T47D (cell line): ENCODE measurements around the gene SLC6A19.

ENCODE experiments used
- DNase-seq, 2 experiments: peaks; one replicate each; pipeline versions ENCODE4 v3.0.0 to v3.0.0-alpha.2; 2011 to 2012; ENCODE audit warnings: low read depth in 1 of 2, low spot score in 1 of 2
- JUND ChIP-seq: IDR thresholded peaks from 2 replicates; pipeline ENCODE4 v1.6.1; 2012; ENCODE audit warnings: low read depth
- in situ Hi-C: cut with HindIII; loops from 2 replicates; pipeline ENCODE4 v1.10.0; 2016; ENCODE audit warnings: low sequenced_read_pairs, low pct_unique_long_range_greater_than_20kb

Gene SLC6A19

DNA sequence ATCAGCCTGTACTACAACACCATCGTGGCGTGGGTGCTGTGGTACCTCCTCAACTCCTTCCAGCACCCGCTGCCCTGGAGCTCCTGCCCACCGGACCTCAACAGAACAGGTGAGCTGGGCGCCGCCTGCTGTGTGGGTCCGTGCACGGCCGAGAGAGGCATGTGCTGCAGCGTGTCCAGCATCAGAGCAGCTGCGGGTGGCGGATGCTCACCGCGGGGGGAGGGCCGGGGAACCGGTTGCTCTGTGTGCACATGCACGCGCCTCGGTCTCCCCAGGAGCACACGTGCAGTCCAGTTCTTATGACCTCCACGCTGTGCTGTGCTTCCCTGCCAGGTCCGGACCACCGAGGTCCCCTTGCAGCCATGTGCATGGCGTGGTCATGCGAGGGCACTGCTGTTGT is 31.4 kb downstream of the SLC6A19 start:
- DNase-seq: no peak
- TF ChIP-seq JUND: no peak
- in situ Hi-C loops: no loop called here

DNA sequence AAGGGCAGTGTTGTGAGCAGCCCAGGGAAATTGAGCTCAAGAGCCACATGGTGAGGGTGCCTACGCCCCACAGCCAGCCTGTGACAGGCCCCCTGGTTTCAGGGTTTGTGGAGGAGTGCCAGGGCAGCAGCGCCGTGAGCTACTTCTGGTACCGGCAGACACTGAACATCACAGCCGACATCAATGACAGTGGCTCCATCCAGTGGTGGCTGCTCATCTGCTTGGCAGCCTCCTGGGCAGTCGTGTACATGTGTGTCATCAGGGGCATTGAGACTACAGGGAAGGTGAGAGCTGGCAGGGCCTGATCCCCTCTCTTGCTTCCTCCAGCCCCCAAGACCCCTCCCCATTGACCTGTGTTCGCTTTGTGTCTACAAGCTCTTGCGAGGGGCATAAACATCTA is 34.0 kb downstream of the SLC6A19 start:
- no peak for TF ChIP-seq JUND
- DNase-seq: no peak
- in situ Hi-C loops: no loop called here

DNA sequence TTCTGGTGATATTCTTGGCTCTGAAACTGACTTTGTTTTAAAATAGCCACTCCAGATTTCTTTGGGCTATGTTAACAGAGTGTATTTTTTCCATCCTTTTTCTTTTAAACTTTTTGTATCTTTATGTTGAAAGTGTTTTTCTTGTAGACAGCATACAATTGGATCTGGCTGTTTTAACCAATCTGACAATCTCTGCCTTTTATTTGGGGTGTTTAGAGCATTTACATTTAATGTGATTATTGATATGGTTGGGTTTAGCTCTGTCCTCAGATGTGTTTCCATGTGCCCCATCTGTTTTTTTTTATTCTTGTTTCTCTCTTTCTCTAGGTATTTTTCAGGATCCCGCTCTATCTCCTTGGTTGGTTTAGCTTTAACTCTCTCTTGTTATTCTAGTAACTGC is 34.4 kb downstream of the SLC6A19 start:
- no peak for DNase-seq
- in situ Hi-C loops: no loop called here
- TF ChIP-seq JUND: no peak

DNA sequence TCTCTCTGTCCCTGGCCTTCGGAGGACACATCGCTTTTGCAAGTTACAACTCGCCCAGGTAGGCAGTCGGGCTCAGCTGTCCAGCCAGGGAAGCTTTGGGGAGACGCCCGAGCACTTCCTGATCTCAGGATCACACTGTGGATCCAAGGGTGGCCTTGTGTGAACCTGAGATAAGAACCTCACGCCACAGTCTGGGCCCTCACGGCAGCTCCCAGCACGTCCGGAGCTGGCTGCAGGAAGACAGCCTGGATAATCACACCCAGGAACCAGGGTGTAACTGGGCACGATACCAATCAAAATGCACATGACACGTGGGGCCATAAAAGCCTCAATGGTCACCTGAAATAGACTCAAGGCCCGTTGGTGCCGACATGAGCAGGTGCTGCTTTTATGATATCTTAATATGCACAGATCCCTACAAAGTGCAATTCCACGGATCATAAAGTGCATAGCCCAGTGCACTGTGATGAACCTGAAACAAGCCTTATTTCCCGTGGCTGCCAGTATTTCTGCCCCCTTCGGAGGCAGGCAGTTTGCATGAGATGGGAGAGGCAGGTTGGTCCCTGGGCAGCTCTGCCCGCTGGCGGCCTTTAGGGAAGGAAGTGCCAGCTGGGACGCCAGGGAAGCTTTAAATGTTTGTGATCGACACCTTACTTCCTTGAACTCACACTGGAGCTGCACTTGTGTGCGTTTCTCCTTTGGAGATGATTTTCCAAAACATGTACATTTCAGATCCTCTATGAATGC is 38.3 kb downstream of the SLC6A19 start:
- no peak for DNase-seq
- TF ChIP-seq JUND: no peak
- in situ Hi-C loops: loop anchor here (10.0 kb wide), 1 partner anchor 75 kb away; no protein-coding TSS in a partner anchor

DNA sequence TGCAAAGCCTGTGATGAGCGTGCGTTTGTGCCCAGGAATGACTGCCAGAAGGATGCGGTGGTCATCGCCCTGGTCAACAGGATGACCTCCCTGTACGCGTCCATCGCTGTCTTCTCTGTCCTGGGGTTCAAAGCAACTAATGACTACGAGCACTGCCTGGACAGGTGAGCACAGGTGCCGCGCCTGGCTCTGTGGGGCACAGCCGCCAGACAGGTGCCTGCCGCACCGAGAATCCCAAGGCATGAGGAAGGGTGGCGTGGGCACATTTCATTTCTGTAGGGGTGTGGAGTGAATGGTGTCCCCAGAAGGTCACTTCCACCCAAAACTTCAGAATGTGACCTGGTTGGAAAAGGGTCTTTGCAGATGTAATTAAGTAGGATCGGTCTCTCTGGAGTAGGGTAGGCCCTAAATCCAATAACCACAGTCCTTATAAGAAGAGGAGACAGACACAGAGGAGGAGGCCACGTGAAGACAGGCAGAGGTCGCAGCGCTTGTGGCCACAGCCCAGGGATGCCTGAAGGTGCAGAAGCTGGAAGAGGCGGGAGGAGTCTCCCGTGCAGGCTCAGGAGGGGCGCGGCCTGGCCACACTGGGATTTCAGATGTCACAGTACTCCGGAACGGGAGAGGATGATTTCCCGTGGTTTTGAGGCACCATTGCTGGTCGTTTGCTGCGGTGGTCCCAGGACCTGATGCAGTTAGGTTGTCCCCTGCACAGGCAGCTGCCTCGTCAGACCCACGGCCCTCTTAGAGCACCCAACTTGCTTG is 39.3 kb downstream of the SLC6A19 start:
- DNase-seq: no peak
- in situ Hi-C loops: loop anchor here (10.0 kb wide), 1 partner anchor 74 kb away; no protein-coding TSS in a partner anchor

DNA sequence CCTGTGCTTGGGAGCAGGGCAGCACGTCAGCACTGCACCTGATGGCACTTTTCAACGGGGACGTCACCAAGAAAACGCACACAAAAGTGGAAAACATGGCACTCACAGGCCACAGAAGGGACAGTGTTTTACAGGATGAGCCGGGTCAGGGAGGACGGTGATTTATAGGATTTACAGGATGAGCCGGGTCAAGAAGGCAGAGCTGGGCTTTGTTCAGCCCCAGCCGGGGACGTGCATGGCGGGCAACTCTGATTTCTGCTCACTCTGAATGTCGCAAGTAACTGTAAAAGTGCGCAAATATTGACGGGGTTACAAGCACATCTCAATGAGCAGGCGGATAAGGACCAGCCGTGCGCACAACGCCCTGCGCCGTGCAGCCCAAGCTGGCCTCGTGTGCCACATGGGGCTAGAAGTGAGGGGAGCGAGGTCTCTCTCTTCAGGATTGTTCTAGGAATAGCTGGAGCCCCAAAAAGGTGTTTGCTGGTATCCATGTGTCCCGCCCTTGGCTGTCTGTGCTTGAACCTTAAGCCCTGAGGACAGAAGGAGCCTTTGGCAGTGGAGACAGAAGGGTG is 40.2 kb downstream of the SLC6A19 start:
- in situ Hi-C loops: loop anchor here (10.0 kb wide), 1 partner anchor 73 kb away; no protein-coding TSS in a partner anchor
- DNase-seq: no peak
- TF ChIP-seq JUND: no peak

More for the DNA sequence above, 39.3 kb downstream of the SLC6A19 start:
- no peak for TF ChIP-seq JUND

DNA sequence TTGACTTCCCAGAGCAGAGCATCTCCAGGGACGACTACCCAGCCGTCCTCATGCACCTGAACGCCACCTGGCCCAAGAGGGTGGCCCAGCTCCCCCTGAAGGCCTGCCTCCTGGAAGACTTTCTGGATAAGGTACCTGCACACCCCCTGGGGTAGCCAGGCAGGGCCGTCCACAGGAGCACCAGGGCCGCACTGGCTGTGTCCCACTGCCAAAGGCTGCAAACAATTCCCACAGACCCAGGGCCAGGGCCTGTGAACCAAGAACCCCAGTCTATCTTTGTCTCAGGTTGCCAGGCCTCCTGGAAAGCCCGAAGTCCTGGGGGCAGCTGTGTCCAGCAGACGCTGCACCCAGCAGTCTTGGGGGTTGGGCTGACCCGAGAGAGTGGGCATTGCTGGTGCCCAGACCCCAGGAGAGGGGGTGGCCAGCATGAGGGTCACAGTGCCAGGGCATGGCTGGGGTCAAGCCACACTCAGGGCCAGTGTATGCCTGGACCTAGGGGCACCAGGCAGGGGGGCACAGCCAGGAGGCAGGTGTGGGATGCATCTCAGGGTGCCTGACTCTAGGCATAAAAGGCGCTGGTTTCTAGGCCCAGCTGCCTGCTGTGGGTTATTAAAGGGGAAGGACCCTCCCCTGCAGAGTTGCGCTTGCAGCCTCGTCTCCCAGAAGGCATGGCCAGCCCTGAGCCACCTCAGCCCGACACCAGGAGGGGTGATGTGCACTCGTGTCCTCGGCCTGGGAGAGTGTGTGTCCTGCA is 41.5 kb downstream of the SLC6A19 start:
- in situ Hi-C loops: loop anchor here (10.0 kb wide), 1 partner anchor 72 kb away; no protein-coding TSS in a partner anchor
- TF ChIP-seq JUND: no peak
- DNase-seq: no peak

DNA sequence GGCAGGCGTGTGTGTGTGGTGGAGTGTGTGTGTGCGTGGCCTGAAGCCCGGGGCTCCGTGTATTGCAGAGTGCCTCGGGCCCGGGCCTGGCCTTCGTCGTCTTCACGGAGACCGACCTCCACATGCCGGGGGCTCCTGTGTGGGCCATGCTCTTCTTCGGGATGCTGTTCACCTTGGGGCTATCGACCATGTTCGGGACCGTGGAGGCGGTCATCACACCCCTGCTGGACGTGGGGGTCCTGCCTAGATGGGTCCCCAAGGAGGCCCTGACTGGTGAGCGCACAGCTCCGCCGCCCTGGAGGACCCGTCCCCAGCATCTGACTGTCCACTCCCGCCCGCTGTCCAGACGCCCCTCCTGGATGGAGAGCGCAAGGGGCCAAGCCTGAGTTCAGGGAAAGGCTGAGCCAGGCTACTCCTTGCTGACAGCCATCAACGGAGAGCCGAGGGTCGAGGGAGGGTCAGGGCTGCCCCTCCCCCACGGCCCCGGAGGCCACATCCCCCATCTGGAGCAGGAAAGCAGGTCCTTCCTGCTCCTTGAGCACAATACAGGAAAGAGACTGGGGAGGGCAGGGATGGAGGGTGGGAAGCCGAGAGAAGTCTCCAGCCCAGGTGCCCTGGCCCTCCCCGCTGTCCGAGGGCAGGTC is 42.2 kb downstream of the SLC6A19 start:
- no peak for TF ChIP-seq JUND
- no peak for DNase-seq
- in situ Hi-C loops: loop anchor here (10.0 kb wide), 1 partner anchor 71 kb away; no protein-coding TSS in a partner anchor

DNA sequence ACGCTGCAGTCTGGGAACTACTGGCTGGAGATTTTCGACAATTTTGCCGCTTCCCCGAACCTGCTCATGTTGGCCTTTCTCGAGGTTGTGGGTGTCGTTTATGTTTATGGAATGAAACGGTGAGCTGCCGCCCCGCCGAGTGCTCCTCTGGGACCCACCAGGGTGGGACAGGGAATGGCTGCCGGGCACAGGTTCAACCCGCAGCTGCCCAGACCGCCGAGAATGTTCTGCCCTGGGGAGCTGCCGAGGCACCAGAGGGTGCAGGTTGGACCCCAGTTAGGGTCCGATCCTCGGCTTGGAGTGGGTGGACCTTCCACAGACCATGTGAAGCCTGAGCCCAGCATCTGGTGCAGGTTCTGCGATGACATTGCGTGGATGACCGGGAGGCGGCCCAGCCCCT is 42.9 kb downstream of the SLC6A19 start:
- in situ Hi-C loops: loop anchor here (10.0 kb wide), 1 partner anchor 71 kb away; no protein-coding TSS in a partner anchor
- DNase-seq: no peak
- TF ChIP-seq JUND: no peak

DNA sequence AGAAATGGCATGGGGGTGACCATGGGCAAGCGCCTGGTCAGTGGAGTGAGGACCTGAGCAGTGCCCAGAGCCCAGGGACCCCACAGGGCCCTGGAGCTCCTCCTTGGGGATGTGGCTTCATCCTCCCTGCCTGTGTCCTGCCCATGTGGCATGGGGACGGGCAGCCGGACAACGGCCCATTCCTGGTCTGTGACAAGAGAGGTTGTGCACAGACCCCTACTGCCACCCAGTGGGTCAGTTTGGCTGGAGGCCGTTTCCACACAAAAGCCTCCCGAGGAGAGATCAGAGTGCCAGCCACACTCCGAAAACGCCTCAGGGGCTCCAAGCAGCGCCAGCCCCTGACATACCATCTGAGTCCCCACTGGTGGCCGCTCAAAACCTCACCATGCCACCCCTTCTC is 43.6 kb downstream of the SLC6A19 start:
- no peak for TF ChIP-seq JUND
- peak; percentile 55 to 64 for DNase-seq
- in situ Hi-C loops: loop anchor here (10.0 kb wide), 1 partner anchor 70 kb away; no protein-coding TSS in a partner anchor

DNA sequence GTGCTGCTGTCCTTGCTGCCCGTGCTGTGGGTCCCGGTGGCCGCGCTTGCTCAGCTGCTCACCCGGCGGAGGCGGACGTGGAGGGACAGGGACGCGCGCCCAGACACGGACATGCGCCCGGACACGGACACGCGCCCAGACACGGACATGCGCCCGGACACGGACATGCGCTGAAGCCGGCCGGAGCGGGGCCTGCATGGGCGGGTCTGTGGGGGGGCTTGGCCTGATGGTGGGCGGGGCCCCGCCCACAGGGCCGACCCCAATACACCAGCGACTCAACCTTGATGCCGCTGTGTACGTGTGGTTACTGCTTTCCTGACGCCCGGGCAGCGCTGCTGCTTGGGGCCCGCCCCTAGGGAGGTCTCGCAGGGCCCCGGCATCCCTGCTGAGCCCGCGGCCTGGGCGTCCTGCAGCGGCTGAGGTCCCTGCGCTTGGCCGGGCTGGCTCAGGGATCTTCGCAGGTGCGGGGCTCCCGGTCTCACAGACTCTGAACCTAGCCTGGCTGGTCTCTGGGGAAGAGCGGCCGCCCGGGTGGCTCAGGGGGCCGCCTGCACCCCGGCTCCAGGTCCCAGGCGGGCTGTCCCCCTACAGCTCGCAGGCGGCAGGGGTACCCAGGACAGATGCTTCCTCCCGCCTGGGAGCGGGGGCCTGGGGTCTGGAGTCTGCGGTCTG is 44.6 kb downstream of the SLC6A19 start:
- in situ Hi-C loops: loop anchor here (10.0 kb wide), 1 partner anchor 69 kb away; no protein-coding TSS in a partner anchor
- TF ChIP-seq JUND: no peak
- DNase-seq: no peak
